ENCODE results near the gene LIMCH1. TPM values are rescaled to one million over a fixed set of nuclear protein-coding genes. Genes with fewer than 3 reads are reported as not detected.

Gene LIMCH1
- total RNA-seq, 1 donor from 2014 or later: not detected

DNA sequence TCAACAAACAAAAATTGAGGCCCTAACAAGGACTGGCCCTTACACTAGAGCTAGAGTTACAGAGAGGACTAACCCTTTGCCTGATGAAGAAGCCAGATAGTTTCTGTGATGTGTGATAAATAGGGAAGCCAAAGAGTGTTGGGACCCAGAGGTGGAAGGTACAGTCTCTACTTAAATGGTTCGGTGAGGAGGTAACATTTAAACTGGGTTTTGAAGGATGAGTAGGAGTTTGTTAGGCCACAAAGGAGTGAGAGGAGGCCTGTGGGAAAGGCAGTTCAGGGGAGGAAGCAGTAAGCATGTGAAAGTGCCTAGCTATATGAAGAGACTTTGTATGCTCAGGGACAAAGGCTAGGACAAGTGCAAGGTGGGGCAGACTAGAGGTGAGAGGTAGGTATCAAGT is 23.8 kb upstream of the LIMCH1 start:
- H3K4me3 Mint-ChIP-seq: no peak overlapping the region

DNA sequence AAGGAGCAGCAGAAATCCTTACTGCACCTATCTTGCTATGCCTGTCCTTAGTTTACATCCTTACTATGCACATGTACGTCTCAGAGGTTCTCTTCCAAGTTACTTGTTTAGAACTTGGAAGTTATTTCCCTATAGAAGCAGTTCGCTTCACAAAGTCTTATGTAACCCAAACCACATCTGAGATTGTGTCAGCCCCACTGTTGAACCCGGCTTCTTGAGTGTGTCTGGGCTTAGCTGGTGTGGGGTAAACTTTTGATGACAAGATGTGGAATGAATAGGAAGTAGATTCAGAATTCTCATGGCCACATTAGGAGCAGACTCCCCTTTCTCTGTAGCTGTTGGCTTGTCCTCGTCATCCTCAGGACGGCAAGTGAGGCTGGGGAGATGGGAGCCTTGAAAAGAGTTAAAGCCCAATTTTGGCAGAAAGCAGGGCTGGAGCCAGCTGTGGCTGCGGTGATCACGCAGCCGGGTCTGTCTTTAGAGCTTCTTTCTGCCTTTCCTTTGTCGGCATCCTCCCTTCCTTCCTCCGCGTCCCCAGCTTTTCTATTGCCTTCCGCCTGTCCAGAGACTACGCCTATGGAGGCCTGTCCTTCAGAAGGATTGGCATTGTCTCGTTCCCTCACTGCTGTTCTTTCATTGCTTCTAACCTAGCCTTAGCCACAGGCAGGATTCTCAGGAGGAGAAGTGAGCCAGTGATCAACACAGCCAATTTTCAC is 23.0 kb upstream of the LIMCH1 start:
- intact Hi-C loops (cut with micrococcal nuclease): no loop called here

More for the DNA sequence above, 23.8 kb upstream of the LIMCH1 start:
- no peak overlapping the region for H3K27ac Mint-ChIP-seq
- DNase-seq: no peak
- intact Hi-C loops (cut with micrococcal nuclease): no loop called here
- no peaks in the 10 kb centered on the region for H3K4me1 Mint-ChIP-seq
- H3K27me3 Mint-ChIP-seq: no peaks in the 10 kb centered on the region
- no peaks in the 10 kb centered on the region for H3K9me3 Mint-ChIP-seq
- no peaks in the 10 kb centered on the region for H3K36me3 Mint-ChIP-seq (ENCODE audit: low read depth)

DNA sequence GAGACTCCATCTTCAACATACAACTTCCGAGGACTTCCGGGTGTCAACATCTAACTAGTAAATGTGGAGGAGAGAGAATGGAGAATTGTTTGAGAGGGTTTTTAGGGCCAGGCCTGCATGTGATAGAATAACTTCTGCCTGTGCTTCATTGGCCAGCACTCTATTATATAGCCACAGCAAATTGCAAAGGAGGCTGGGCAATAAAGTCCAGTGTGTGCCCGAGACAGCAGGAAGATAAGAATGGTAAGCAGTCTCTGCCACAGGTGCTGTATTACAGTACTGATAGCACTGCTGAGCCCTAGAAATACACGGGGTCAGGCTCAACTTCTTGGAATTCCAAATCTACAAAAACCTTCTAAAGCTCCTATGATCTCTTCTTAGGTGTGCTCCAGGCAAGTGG is 20.8 kb upstream of the LIMCH1 start:
- H3K9me3 Mint-ChIP-seq: no peaks in the 10 kb centered on the region
- DNase-seq: no peak
- H3K27me3 Mint-ChIP-seq: no peaks in the 10 kb centered on the region
- H3K36me3 Mint-ChIP-seq (ENCODE audit: low read depth): no peaks in the 10 kb centered on the region
- H3K27ac Mint-ChIP-seq: no peak overlapping the region
- intact Hi-C loops (cut with micrococcal nuclease): no loop called here
- no peaks in the 10 kb centered on the region for H3K4me1 Mint-ChIP-seq
- H3K4me3 Mint-ChIP-seq: no peak overlapping the region

More for the DNA sequence above, 23.0 kb upstream of the LIMCH1 start:
- H3K9me3 Mint-ChIP-seq: no peaks in the 10 kb centered on the region
- H3K4me1 Mint-ChIP-seq: no peaks in the 10 kb centered on the region
- no peak overlapping the region for H3K4me3 Mint-ChIP-seq
- no peak overlapping the region for H3K27ac Mint-ChIP-seq
- H3K27me3 Mint-ChIP-seq: no peaks in the 10 kb centered on the region
- H3K36me3 Mint-ChIP-seq (ENCODE audit: low read depth): no peaks in the 10 kb centered on the region
- no peak for DNase-seq

DNA sequence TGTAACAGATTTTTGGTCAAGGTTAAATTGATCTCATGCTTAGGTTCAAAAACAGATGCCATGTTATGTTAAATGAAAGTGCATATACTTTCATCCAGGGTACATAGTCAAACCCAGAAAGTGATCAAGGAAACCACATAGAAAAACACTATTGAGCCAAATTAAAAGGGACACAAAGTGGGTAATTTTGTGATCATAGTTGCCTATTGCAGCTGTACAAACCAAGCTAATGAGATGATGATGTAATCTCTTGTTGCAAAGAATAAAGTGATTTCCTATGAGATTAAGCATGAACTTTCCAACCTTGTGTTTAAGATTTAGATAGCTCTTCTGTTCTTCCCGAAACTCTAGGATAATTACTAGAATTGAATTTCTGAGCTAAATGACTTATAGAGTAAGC is 20.2 kb upstream of the LIMCH1 start:
- H3K27me3 Mint-ChIP-seq: no peaks in the 10 kb centered on the region
- no peaks in the 10 kb centered on the region for H3K4me1 Mint-ChIP-seq
- H3K4me3 Mint-ChIP-seq: no peak overlapping the region
- no peak for DNase-seq
- H3K27ac Mint-ChIP-seq: no peak overlapping the region
- H3K36me3 Mint-ChIP-seq (ENCODE audit: low read depth): no peaks in the 10 kb centered on the region
- H3K9me3 Mint-ChIP-seq: no peaks in the 10 kb centered on the region
- intact Hi-C loops (cut with micrococcal nuclease): no loop called here

DNA sequence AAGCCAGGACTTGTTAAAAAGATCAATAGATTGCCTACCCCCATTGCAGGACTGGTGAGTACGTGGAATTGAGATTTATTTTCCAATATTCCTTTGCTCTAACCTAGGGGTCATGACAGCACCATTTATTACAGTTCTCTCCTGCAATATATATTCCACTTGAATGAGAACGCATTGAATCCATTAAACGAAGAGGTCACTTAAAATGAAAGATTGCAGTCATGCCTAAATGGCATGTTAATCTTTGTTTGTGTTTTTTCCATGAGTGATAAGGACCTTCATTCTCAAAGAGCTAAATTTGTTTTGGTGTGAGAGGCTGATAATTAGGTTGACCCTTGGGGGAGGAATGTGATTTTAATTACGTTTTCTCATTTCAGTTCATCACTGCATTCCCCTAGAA is 13.5 kb upstream of the LIMCH1 start:
- no peak for DNase-seq
- H3K4me1 Mint-ChIP-seq: no peaks in the 10 kb centered on the region
- H3K27ac Mint-ChIP-seq: no peak overlapping the region
- H3K9me3 Mint-ChIP-seq: no peaks in the 10 kb centered on the region
- no peaks in the 10 kb centered on the region for H3K27me3 Mint-ChIP-seq
- no peaks in the 10 kb centered on the region for H3K36me3 Mint-ChIP-seq (ENCODE audit: low read depth)
- intact Hi-C loops (cut with micrococcal nuclease): no loop called here
- no peak overlapping the region for H3K4me3 Mint-ChIP-seq

DNA sequence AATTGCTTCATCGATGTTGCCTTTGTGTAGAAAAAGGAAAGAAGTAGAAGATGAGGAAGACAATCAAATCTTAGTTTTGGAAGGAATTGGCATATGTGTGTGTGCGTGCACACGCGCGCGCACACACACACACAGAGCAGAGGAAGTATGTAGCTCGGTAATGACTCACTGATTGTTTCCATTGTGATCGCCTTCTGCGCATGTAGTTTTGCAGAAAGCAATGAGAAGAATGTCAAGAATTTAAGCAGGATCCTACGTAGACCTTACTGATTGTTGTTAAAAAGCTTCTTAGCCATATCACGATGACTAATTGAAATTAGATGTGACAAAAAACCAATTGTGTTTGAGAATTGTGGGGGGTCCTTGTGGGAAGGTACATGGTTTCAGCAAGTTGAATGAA is 12.8 kb upstream of the LIMCH1 start:
- H3K27ac Mint-ChIP-seq: no peak overlapping the region
- H3K27me3 Mint-ChIP-seq: no peaks in the 10 kb centered on the region
- no peaks in the 10 kb centered on the region for H3K9me3 Mint-ChIP-seq
- no peak for DNase-seq
- intact Hi-C loops (cut with micrococcal nuclease): no loop called here
- no peaks in the 10 kb centered on the region for H3K4me1 Mint-ChIP-seq
- no peak overlapping the region for H3K4me3 Mint-ChIP-seq
- no peaks in the 10 kb centered on the region for H3K36me3 Mint-ChIP-seq (ENCODE audit: low read depth)

DNA sequence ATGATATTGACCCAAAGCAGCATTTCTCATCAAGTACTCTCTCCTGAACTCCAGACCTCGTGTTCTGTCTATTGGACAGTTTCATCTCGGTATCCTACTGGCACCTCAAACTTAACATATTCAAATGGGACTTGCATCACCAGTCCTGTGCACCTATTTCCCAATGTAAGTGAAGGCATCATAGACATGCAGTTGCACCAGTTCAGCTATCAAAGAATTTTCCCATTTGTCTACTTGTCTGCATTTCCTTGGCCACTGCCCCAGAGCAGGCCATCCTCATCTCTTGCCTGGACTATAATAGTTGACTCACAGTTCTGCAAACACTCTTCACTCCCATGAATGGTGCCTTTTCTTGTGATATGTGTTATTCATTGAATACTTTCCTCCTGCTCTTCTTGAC is 11.3 kb upstream of the LIMCH1 start:
- no peaks in the 10 kb centered on the region for H3K9me3 Mint-ChIP-seq
- H3K27me3 Mint-ChIP-seq: no peaks in the 10 kb centered on the region
- no peak for DNase-seq
- intact Hi-C loops (cut with micrococcal nuclease): no loop called here
- no peak overlapping the region for H3K27ac Mint-ChIP-seq
- H3K4me1 Mint-ChIP-seq: no peaks in the 10 kb centered on the region
- no peaks in the 10 kb centered on the region for H3K36me3 Mint-ChIP-seq (ENCODE audit: low read depth)
- H3K4me3 Mint-ChIP-seq: no peak overlapping the region

DNA sequence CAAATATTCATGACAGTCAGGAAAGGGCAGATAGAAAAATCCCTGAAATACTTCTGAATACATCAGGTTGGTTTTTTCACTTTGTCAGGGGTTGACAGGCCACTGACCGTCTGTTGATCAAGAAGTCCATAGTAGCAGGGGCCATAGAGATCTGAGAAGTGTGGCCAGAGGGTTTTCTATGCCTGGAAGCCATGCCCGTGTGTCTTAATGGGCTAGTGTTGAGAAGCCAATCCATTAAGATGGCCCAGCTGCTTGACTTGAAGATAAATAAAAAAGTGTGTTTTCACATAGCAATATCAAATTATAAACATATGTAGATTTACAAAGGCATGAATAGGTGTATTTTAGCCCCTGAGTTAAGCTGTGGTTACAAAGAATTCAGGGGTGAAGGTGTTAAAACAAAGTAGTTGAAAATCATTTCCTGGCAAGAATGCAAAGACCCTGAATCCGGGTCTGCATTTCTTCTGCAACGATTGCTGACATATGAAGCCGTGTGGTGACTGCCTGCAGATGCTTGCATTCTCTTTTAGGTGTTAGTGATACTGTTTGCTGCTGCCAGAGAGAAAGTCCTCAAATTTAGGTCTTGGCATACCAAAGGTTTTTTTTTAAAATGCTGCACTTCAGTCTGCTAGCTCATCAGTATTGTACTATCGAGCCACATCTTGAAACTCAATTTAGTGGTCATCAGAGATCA is 9.3 kb upstream of the LIMCH1 start:
- H3K9me3 Mint-ChIP-seq: no peaks in the 10 kb centered on the region
- H3K27ac Mint-ChIP-seq: no peak overlapping the region
- no peaks in the 10 kb centered on the region for H3K27me3 Mint-ChIP-seq
- intact Hi-C loops (cut with micrococcal nuclease): no loop called here
- no peaks in the 10 kb centered on the region for H3K36me3 Mint-ChIP-seq (ENCODE audit: low read depth)
- H3K4me3 Mint-ChIP-seq: no peak overlapping the region
- DNase-seq: no peak
- no peaks in the 10 kb centered on the region for H3K4me1 Mint-ChIP-seq

DNA sequence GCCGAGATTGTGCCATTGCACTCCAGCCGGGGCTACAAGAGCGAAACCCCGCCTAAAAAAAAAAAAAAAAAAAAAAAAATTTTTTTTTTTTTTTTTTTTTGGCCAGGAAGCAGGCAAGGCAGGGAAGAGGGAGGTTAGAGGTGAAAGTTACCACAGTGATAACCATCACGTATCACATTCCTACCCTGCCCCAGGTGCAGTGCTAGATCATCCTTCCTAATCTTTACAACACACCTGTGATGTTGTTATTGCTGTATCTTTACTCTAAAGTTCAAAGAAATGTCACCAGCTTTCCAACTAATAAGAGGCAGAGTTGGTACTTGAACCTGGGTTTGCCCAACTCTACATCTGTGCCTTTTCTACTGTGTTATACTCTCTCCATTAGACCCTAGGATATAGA is 7.2 kb upstream of the LIMCH1 start:
- no peak overlapping the region for H3K4me3 Mint-ChIP-seq
- no peaks in the 10 kb centered on the region for H3K4me1 Mint-ChIP-seq
- no peak for DNase-seq
- no peaks in the 10 kb centered on the region for H3K27me3 Mint-ChIP-seq
- intact Hi-C loops (cut with micrococcal nuclease): no loop called here
- no peaks in the 10 kb centered on the region for H3K36me3 Mint-ChIP-seq (ENCODE audit: low read depth)
- H3K9me3 Mint-ChIP-seq: no peaks in the 10 kb centered on the region
- no peak overlapping the region for H3K27ac Mint-ChIP-seq

DNA sequence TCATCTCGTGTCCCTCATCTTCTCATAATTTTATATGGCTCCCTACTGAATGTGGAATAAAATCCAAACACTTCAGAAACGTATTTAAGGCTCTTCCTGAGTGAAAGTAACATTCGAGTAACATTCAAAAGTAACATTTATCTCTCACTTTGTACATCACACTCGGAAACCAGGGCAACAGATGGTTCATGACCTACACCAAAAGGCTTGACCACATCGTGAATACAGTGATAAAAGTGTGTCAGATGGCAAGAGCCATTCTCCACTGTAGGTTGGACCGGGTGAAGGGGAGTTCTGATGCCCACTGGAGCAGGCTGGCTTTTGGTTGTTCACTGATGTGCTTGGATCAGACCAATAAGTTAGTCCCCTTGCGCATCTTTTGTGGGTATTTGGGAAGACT is 5.6 kb upstream of the LIMCH1 start:
- H3K4me3 Mint-ChIP-seq: no peak overlapping the region
- intact Hi-C loops (cut with micrococcal nuclease): no loop called here
- H3K27me3 Mint-ChIP-seq: no peaks in the 10 kb centered on the region
- no peak for DNase-seq
- H3K9me3 Mint-ChIP-seq: no peaks in the 10 kb centered on the region
- no peaks in the 10 kb centered on the region for H3K36me3 Mint-ChIP-seq (ENCODE audit: low read depth)
- no peak overlapping the region for H3K27ac Mint-ChIP-seq
- H3K4me1 Mint-ChIP-seq: no peaks in the 10 kb centered on the region

DNA sequence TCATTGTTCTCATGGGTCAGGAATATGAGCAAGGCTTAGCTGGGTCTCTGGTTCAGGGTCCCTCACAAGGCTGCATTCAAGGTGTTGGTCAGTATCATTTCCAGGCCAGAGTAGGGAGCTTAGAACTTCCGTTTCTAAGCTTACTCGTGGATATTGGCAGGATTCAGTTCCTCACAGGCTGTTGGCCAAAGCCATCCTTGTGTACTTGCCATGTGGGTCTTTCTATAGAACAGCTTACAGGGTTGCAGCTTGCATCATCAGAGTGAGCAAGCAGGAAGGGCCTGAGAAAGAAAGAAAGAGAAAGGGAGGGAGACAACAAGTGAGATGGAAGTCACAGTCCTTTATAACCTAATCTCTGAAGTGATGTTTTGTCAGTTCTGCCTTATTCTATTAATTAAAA is 5.1 kb upstream of the LIMCH1 start:
- H3K4me3 Mint-ChIP-seq: no peak overlapping the region
- no peaks in the 10 kb centered on the region for H3K4me1 Mint-ChIP-seq
- no peak overlapping the region for H3K27ac Mint-ChIP-seq
- intact Hi-C loops (cut with micrococcal nuclease): no loop called here
- no peaks in the 10 kb centered on the region for H3K9me3 Mint-ChIP-seq
- no peak for DNase-seq
- no peaks in the 10 kb centered on the region for H3K27me3 Mint-ChIP-seq
- no peaks in the 10 kb centered on the region for H3K36me3 Mint-ChIP-seq (ENCODE audit: low read depth)

DNA sequence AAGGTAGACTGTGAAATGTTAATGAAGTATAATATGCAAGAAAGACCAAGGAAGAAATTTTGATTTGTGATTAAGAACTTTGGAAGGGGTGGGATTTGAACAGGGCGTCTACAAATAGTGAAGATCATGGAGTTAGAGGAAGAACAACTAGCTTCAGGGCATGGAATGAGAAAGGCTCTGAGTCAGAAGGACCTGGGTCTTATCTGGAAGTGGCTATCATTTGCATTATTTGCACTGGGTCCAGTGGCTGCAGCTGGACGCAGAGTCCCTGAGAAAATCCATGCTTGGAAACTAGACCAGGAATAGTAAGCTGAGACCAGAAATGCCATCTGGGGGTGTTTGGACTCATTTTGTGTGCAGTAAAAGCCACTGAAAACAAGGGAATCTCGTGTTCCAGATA is 4.3 kb upstream of the LIMCH1 start:
- no peaks in the 10 kb centered on the region for H3K4me1 Mint-ChIP-seq
- intact Hi-C loops (cut with micrococcal nuclease): no loop called here
- H3K27me3 Mint-ChIP-seq: no peaks in the 10 kb centered on the region
- H3K9me3 Mint-ChIP-seq: no peaks in the 10 kb centered on the region
- H3K27ac Mint-ChIP-seq: no peak overlapping the region
- no peak for DNase-seq
- no peaks in the 10 kb centered on the region for H3K36me3 Mint-ChIP-seq (ENCODE audit: low read depth)
- no peak overlapping the region for H3K4me3 Mint-ChIP-seq

DNA sequence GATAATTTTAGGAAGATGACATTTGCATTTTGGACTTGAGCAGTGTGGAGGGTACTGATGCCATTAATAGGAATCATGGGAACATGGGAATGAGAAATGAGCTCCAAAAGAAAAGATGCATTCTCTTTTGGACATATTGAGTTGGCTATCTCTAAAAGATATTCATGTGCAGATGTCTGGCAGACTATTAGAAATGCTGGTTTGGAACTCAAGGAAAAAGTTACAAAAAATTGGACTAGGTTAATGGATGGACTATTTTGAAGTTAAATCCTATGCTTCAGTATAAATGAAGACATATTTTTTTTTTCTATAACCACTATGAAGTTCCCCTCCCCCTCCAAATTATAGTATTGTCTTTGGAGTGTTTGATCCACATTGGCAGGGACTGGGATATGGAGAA is 3.6 kb upstream of the LIMCH1 start:
- intact Hi-C loops (cut with micrococcal nuclease): no loop called here
- Mint-ChIP-seq H3K36me3 (ENCODE audit: low read depth) (no peaks in the 10 kb centered on the region), H3K4me1 (no peaks in the 10 kb centered on the region), H3K27me3 (no peaks in the 10 kb centered on the region), H3K9me3 (no peaks in the 10 kb centered on the region), H3K4me3 (no peak overlapping the region), H3K27ac (no peak overlapping the region)
- DNase-seq: no peak

DNA sequence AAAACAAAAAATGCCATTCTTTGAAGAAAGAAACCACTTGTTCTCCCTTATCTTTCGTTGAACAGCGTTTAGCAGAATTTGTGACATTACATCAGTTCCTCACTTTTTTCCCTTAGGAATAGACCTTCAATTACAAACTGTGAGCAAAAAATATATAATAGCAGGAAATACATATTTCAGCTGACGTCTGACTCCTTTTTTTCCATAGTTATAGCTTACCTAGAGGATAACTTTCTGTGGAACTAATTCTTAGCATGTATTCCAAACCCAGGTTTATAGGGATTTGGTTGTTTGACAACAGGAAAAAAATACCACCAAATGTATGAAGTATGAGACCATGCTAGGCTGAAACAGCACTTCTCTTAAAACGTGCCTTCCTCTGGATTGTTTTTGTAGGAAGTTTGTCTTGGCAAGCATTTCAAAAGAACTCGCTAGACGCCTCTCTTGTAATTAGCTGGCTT is 2.0 kb upstream of the LIMCH1 start:
- no peak for DNase-seq
- Mint-ChIP-seq H3K36me3 (ENCODE audit: low read depth) (no peaks in the 10 kb centered on the region), H3K27me3 (no peaks in the 10 kb centered on the region), H3K9me3 (no peaks in the 10 kb centered on the region), H3K4me1 (no peaks in the 10 kb centered on the region), H3K27ac (no peak overlapping the region), H3K4me3 (no peak overlapping the region)
- intact Hi-C loops (cut with micrococcal nuclease): no loop called here
